Measurements from ENCODE around the gene COL4A2.
"Not testable (repeated sequence)": the region's sequence is repeated elsewhere in the genome, so short reads cannot be mapped to it uniquely, and the experiment has no call there.

The COL4A2 gene

DNA sequence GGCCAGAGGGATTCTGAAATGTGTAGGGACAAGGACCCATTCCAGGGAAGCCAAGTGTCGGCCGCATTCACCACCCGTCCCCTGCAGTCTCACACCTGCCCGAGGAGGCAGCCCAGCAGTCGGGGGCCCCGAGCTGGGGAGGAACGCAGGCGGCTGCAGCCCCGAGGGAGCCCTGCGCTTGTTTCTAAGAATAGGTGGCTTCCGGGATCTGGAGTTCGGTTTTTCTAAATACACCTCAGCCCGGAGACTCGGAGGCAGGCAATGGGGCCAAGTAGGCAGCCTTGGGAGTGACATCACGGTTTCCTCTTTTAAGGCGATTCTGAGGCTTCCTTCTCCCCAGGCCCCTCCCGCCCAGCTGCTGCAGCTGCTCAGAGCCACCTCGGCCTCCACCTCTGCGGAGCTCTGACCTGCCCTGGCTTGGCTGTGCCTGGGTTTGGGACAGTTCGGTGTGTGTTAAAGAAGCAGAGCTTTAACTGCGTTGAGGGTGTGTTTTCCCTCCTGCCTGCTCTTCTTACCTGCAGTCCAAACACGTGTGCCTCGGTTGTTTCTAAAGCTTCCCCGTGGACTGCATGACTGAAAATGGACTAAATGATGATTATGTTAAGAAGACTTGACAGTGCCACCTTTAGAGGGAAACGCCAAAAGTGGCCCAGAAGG, 80.5 kb downstream of the COL4A2 start:
- no peak for DNase-seq

- DNase-seq: no peak
Observed at GRCh38 chr13:110388108-110388943, 81.2 kb downstream of the COL4A2 start.

- DNase-seq: no peak
Observed at GRCh38 chr13:110390567-110390966, 83.5 kb downstream of the COL4A2 start.

GRCh38 chr13:110391273-110391672, 84.2 kb downstream of the COL4A2 start:
- no peak for DNase-seq

GRCh38 chr13:110392510-110393240, 85.6 kb downstream of the COL4A2 start:
- no peak for DNase-seq

DNA sequence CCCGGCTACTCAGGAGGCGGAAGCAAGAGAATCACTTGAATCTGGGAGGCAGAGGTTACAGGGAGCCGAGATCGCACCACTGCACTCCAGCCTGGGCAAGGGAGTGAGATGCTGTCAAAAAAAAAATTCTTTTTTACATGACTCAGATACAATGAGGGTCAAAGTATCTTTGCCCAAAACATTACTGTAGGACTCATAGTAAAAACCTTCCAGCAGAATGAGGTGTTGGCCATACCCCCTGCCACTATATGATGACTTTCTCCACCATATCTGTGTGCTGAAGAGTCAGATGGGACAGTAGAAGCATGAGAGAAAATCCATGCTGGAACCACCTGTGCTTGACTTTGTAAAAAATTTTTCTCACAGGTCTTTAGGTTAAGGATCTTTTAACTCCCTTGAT, 86.7 kb downstream of the COL4A2 start:
- no peak for DNase-seq

DNA sequence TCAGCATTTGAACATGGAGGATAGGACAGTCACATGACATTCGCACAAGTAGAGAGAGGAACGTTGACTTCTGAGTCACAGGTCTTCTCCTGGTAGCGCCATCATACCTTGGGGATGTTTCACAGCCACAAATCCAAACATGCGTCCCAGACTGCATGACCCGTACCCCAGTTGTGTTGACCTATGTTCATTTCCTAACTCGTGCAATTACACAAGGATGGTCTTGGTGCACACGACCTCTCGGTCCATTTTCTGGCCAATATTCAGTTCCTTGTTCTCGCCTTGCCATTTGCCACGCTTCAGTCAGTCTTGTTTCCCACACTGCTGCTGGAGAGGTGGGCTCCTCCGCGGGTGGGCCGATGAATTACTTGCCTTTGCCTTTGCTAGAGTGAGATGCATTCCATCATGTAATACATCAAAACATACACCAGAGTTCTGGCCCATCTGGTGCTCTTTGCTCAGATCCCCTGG, 87.3 kb downstream of the COL4A2 start:
- DNase-seq: no peak

GRCh38 chr13:110395616-110396015, 88.5 kb downstream of the COL4A2 start:
- DNase-seq: not testable (repeated sequence)

GRCh38 chr13:110396476-110396875, 89.4 kb downstream of the COL4A2 start:
- DNase-seq: no peak

GRCh38 chr13:110396913-110397381, 89.9 kb downstream of the COL4A2 start:
- no peak for DNase-seq

DNA sequence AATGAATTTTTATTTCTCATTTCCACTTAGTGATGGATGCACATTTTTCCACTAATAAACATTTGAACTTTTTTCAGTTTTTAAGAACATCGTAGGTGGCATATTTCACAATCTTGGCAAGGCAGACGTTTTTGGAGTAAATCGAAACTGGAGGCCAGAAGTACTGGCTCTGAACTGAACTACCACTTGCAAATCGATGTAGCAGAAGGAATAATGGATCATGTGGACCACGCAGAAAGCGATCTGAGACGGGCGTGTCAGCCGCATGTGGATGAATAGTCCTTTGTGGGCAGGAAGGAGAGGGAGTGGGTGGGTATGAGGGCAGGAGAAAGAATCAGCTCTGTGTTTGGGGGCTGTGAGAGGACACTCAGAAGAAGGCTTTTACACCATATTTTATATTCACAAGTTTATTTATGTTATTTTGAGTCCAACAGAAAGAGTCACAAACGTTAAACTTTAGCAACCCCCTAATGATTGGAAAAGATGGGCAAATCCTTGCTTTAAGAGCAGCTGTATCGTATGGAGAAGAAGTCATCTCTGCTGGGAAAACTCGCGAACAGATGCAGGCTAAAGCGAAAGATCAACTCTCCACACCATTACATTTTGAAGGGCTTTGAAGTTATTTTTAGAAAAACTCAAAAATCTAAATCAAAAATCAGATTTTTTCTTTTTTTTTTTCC, 90.5 kb downstream of the COL4A2 start:
- DNase-seq: no peak

- DNase-seq: no peak
Observed at GRCh38 chr13:110398564-110399507, 91.8 kb downstream of the COL4A2 start.

DNA sequence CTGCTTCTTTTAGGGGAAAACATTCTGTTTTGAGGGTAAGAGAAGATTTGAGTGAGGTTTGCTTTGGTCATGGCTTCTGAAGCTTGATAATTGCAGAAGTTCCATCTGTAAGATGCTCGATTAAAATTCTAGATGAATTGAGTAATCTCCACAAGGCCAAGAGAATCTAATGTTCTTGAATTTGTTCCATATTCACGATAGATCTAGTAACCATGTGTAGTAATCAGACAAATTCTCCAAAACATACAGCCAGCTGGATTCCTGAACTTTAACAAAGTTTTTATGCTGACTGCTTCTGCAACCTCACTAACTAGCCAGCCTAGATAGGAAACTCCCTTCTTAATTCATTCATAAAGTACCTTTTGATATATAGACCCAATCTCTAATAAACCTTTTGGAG, 92.7 kb downstream of the COL4A2 start:
- DNase-seq: no peak

GRCh38 chr13:110400786-110401533, 93.9 kb downstream of the COL4A2 start:
- no peak for DNase-seq

DNA sequence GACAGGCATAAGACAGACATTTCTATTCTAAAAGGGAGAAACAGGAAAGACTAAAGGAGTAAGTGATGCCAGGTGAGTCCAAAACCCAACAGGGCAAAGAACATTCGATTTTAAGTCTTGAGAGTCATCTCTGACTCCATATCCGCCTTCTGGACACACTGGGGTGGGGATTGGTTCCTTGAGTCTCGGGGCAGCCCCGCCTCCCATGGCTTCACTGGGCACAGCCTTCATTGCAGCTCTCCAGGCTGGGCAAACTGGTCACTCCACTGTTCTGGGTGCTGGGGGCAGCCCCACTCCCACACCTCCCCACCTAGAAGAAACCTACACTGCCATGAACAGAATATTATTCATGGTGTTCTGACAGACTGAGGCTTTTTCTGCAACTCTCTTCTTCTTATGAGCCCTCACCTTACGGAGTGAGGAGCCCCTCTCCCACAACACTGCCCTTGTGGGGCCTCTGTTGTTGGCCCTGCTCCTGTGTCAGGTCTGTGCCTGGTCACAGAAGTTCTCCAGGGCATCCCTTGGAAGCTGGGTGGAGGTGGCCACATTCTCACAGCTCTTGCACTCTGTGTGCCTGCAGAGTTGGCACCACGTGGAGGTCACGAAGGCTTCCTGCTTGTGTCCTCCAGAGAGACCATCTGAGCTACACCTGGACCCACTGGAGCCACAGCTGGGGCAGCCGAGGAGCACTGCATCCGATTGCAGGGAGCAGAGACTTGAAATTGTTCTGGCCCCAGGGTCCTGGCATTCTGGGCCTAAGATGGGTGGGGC, 95.4 kb downstream of the COL4A2 start:
- no peak for DNase-seq

- no peak for DNase-seq
Observed at GRCh38 chr13:110403315-110403714, 96.2 kb downstream of the COL4A2 start.

DNA sequence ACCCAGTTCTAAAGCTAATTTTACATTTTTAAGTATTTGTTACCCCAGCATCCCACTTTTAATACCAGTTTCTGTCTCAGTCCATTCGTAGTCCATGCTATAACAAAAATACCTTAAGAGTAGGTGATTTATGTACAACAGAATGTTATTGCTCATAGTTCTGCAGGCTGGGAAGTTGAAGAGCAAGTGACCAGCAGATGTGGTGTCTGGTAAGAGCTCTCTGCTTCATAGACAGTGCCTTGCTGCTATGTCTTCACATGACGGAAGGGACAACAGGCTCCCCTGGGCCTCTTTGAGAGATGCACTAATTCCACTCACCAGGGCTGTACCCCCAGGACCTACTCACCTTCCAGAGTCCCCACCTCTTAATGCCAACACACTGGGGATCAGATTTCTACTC, 96.6 kb downstream of the COL4A2 start:
- DNase-seq: no peak

DNA sequence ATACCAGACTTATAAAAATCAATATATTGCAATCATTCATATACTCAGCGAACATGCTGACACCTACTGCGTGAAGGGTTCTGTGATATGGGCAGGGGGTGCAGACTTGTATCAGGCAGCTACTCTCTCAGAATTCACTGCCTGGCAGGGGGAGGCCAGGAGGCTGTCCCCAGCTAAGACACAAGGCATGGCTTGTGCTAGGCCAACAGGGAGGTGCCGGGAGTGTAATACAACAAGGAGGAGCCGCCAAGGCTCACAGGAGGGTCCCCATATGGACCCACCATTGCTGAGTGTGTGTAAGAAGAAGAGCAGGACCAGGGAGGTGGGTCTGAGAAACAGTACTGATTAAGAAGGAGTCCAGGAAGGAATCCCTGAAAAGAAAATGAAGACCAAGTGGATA, 97.2 kb downstream of the COL4A2 start:
- DNase-seq: no peak

DNA sequence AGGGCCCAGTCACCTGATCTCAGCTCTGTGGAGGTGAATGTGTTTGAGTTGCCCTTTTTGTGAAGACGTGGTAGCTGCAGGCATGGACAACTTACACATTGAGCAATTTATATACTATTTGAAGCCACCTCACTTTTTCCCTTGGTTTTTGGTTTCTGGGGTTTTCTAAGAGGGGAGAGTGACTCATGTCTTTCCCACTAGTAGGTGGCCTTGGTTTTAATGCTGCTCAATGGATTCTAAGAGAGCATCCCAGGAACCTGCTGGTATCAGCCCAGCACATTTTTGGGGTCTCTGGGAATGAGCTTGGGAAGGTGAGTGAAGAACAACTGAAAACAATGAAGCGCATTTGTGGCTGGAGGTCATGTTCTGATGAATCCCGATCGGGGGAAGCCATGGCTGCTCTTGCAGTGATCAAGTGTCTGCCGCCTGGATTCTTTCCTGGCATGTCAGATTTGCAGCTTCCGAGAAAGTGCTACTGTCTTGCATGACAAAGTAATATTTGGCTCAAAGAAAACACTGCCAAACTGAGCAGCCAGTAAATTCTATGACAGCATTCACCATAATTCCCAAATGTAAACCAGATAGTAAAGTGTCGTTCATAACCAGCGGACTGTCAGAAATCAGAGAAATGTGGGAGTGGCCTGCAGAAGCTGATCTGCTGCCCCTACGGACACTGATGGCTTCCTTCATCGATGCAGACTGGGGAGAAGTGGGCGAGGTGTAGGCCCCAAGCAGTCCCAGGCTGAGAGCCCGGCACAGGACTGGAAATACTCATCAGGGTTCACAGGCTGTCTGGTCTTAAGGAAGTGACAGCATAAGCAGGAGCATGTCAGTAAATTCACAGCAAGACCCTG, 98.7 kb downstream of the COL4A2 start:
- no peak for DNase-seq
